GM19395 (cell line): ENCODE results near the gene CSTPP1.
"Not testable (repeated sequence)": the region's sequence is repeated elsewhere in the genome, so short reads cannot be mapped to it uniquely, and the experiment has no call there.

Experiments used
- ATAC-seq: cut with Tn5 transposase; IDR thresholded peaks from one replicate; pipeline ENCODE4 v1.9.1; 2021; ENCODE audit warnings: mild to moderate bottlenecking, moderate library complexity; ENCODE audit not compliant: unreplicated experiment

Gene CSTPP1

GRCh38 chr11:46984987-46985386, 48.4 kb downstream of the CSTPP1 start:
- no peak for ATAC-seq

GRCh38 chr11:46987183-46987582, 50.6 kb downstream of the CSTPP1 start:
- no peak for ATAC-seq

GRCh38 chr11:46989810-46990487, 53.4 kb downstream of the CSTPP1 start:
- ATAC-seq = not testable (repeated sequence)

- ATAC-seq = no peak
These were observed 54.8 kb downstream of the CSTPP1 start for GRCh38 chr11:46991391-46991790.

GRCh38 chr11:46992386-46992785, 55.8 kb downstream of the CSTPP1 start:
- ATAC-seq = not testable (repeated sequence)

- not testable (repeated sequence) for ATAC-seq
These were observed 61.2 kb downstream of the CSTPP1 start for GRCh38 chr11:46997796-46998195.

GRCh38 chr11:46999217-46999616, 62.7 kb downstream of the CSTPP1 start:
- ATAC-seq = no peak

GRCh38 chr11:47000033-47000432, 63.5 kb downstream of the CSTPP1 start:
- ATAC-seq = no peak

GRCh38 chr11:47001781-47002181, 65.2 kb downstream of the CSTPP1 start:
- ATAC-seq = no peak

- ATAC-seq = no peak
These were observed 65.8 kb downstream of the CSTPP1 start for GRCh38 chr11:47002390-47002789.

GRCh38 chr11:47003180-47003877, 66.8 kb downstream of the CSTPP1 start:
- no peak for ATAC-seq

- ATAC-seq = no peak
These were observed 68.1 kb downstream of the CSTPP1 start for GRCh38 chr11:47004595-47005033.

- no peak for ATAC-seq
These were observed 68.9 kb downstream of the CSTPP1 start for GRCh38 chr11:47005441-47005840.

GRCh38 chr11:47007579-47007978, 71.0 kb downstream of the CSTPP1 start:
- no peak for ATAC-seq

GRCh38 chr11:47010179-47010578, 73.6 kb downstream of the CSTPP1 start:
- ATAC-seq = no peak

- no peak for ATAC-seq
These were observed 77.5 kb downstream of the CSTPP1 start for GRCh38 chr11:47014097-47014496.

GRCh38 chr11:47018637-47019036, 82.1 kb downstream of the CSTPP1 start:
- no peak for ATAC-seq

- ATAC-seq = no peak
These were observed 84.4 kb downstream of the CSTPP1 start for GRCh38 chr11:47020793-47021526.

GRCh38 chr11:47021527-47021818, 84.9 kb downstream of the CSTPP1 start:
- no peak for ATAC-seq

GRCh38 chr11:47021965-47022364, 85.4 kb downstream of the CSTPP1 start:
- no peak for ATAC-seq

- no peak for ATAC-seq
These were observed 91.9 kb downstream of the CSTPP1 start for GRCh38 chr11:47028195-47029093.
